Esophagus muscularis mucosa (tissue), 4 donors: Measurements from ENCODE around the gene BOK. TPM values are rescaled to one million over a fixed set of nuclear protein-coding genes. Genes with fewer than 3 reads are reported as not detected.

ENCODE experiments used
- DNase-seq: peaks from one replicate; pipeline ENCODE4 v3.0.0-alpha.2; 2017; ENCODE audit errors: extremely low spot score
- H3K27ac ChIP-seq, 4 donors: fragments of 200-600 bp; sonication (generic); replicated peaks in 1 of 4; 1 replicate in 3 of 4; 2 replicates in 1 of 4; pipeline ENCODE4 v1.5.1; 2016 to 2019; ENCODE audit warnings: mild to moderate bottlenecking in 1 of 4
- H3K27me3 ChIP-seq, 4 donors: fragments of 200-600 bp; sonication (generic); one replicate each; pipeline versions ENCODE4 v1.5.1 to v1.6.0; 2016 to 2019
- H3K36me3 ChIP-seq, 4 donors: fragments of 200-600 bp; sonication (generic); one replicate each; pipeline ENCODE4 v1.5.1; 2016 to 2019
- H3K4me1 ChIP-seq, 4 donors: fragments of 200-600 bp; sonication (generic); one replicate each; pipeline ENCODE4 v1.5.1; 2016 to 2019
- H3K4me3 ChIP-seq, 4 donors: fragments of 200-600 bp; sonication (generic); 1 replicate in 2 of 4; 2 replicates in 2 of 4; pipeline ENCODE4 v1.5.1; 2016 to 2019; ENCODE audit warnings: mild to moderate bottlenecking in 4 of 4, moderate library complexity in 1 of 4
- H3K9me3 ChIP-seq, 4 donors: fragments of 200-600 bp; sonication (generic); 1 replicate in 3 of 4; 2 replicates in 1 of 4; pipeline ENCODE4 v1.5.1; 2016 to 2019
- EP300 ChIP-seq: sonication (generic); formaldehyde crosslinking; IDR thresholded peaks from one replicate; pipeline ENCODE4 v1.6.1; 2017; ENCODE audit warnings: antibody characterized with exemption
- POLR2A ChIP-seq: fragments of 450-650 bp; IDR thresholded peaks from one replicate; pipeline ENCODE4 v1.6.1; 2017; ENCODE audit warnings: antibody characterized with exemption, moderate library complexity, mild to moderate bottlenecking, low read depth
- POLR2AphosphoS5 ChIP-seq, 2 donors: sonication (generic); formaldehyde crosslinking; IDR thresholded peaks; one replicate each; pipeline ENCODE4 v1.6.1; 2017; ENCODE audit warnings: antibody characterized with exemption in 2 of 2
- WGBS: methylation state at CpG from one replicate; pipeline ENCODE4 v1.1.5; 2018; 5-methylcytosine and 5-hydroxymethylcytosine counted together
- intact Hi-C: fragments of 100-400 bp; cut with DNase I; formaldehyde crosslinking; loops from one replicate; pipeline ENCODE4 v1.15.1; 2023
- total RNA-seq, 4 donors: library from RNA; depleted of rRNA; stranded (reverse); fragments of >200 nt; gene quantifications; one replicate each; pipeline versions ENCODE4 v1.1.0 to v1.2.1, GENCODE V29; 2016
- TF ChIP-seq, protein P1 (sequence below), 3 experiments: fragments of 200-600 bp in 2 of 3; fragments of 450-650 bp in 1 of 3; sonication (generic) in 2 of 3; IDR thresholded peaks; one replicate each; pipeline ENCODE4 v1.5.1; 2017 to 2019; ENCODE audit warnings: antibody characterized with exemption in 3 of 3, mild to moderate bottlenecking in 2 of 3, moderate library complexity in 1 of 3

BOK gene
- total RNA-seq, 4 donors from 2014 or later = 55.8 to 118 (median 73.7) TPM

DNA sequence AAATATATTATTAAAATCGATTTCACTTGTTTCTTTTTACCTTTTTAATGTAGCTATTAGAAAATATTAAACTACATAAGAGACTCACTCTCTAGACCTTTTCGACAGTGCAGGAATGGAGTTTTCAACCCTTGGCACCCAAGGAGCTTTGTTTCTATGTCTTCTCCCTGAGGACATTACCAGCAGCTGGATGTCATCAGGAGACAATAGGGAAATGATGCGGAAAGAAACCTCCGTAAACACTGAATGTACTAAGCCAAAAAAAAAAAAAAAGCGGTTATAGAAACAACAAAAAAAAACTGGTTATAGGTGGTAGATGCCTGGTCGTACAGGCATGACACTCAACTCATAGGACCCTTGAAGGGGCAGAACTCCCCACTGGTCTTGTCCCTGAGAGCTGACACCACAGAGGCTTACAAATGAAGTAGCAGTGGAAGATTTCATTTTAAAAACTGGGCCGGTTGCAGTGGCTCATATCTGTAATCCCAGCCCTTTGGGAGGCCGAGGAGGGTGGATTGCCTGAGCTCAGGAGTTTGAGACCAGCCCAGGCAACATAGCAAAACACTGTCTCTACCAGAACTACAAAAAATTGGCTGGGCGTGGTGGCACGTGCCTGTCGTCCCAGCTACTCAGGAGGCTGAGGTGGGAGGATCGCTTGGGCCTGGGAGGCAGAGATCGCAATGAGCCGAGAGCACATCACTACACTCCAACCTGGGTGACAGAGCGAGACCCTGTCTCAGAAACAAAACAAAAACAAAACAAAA lies 54.7 kb downstream of the BOK start:
- intact Hi-C loops = loop anchor here (5.0 kb wide), 1 partner anchor 106 kb away; the partner anchor contains the start of gene STK25
- Histone ChIP-seq H3K27me3 (no peaks in the 10 kb centered on the region), H3K36me3 (peaks cover 0 to 6% (median 0%) of the 10 kb centered on the region in 4 donors), H3K27ac (peak overlapping the region; percentile 36 to 66 (median 48)), H3K9me3 (no peaks in the 10 kb centered on the region), H3K4me3 (no peak overlapping the region), H3K4me1 (peaks cover 21 to 61% (median 41%) of the 10 kb centered on the region in 4 donors)
- 74% methylated on average over 15 of the region's 15 CpGs for WGBS
- TF ChIP-seq, protein P1, sequence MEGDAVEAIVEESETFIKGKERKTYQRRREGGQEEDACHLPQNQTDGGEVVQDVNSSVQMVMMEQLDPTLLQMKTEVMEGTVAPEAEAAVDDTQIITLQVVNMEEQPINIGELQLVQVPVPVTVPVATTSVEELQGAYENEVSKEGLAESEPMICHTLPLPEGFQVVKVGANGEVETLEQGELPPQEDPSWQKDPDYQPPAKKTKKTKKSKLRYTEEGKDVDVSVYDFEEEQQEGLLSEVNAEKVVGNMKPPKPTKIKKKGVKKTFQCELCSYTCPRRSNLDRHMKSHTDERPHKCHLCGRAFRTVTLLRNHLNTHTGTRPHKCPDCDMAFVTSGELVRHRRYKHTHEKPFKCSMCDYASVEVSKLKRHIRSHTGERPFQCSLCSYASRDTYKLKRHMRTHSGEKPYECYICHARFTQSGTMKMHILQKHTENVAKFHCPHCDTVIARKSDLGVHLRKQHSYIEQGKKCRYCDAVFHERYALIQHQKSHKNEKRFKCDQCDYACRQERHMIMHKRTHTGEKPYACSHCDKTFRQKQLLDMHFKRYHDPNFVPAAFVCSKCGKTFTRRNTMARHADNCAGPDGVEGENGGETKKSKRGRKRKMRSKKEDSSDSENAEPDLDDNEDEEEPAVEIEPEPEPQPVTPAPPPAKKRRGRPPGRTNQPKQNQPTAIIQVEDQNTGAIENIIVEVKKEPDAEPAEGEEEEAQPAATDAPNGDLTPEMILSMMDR (IDR thresholded peaks at IDR 0.05) = no peak
- TF ChIP-seq POLR2A (no peak), POLR2AphosphoS5 (IDR thresholded peaks at IDR 0.05) (no peak), EP300 (no peak)
- no peak for DNase-seq

DNA sequence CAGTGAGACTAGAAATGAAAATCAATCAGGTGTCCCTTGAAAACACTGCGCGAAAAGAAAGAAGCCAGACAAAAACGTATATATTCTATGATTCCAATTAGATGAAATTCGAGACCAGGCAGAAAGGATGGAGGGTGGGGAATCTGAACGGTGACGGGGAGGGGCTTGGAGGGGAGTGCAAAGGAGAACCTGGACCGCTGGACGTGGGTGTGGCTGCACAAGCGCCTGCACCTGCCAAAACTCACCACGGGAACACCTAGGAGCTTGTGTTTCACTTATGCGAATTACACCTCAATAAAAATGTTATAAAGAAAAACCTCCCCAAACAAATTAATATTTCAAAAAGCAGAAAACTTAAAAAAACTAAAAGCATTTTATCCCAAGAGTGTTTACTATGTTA lies 56.5 kb downstream of the BOK start:
- DNase-seq = no peak
- Histone ChIP-seq H3K27ac (no peak overlapping the region), H3K4me1 (peaks cover 18 to 45% (median 32%) of the 10 kb centered on the region in 4 donors), H3K36me3 (peaks cover 0 to 16% (median 3%) of the 10 kb centered on the region in 4 donors), H3K27me3 (no peaks in the 10 kb centered on the region), H3K9me3 (no peaks in the 10 kb centered on the region), H3K4me3 (no peak overlapping the region)
- intact Hi-C loops = no loop called here
- TF ChIP-seq, protein P1 (IDR thresholded peaks at IDR 0.05) = no peak
- no peak for TF ChIP-seq POLR2A
- TF ChIP-seq EP300 = no peak
- no peak for TF ChIP-seq POLR2AphosphoS5 (IDR thresholded peaks at IDR 0.05)
- WGBS = 87% methylated on average over 11 of the region's 11 CpGs

- peaks cover 0 to 16% (median 3%) of the 10 kb centered on the region in 4 donors for H3K36me3 ChIP-seq
Observed at GRCh38 chr2:241615522-241616052, 57.0 kb downstream of the BOK start.

GRCh38 chr2:241616168-241617125 lies 57.9 kb downstream of the BOK start:
- intact Hi-C loops = no loop called here
- 90% methylated on average over 30 of the region's 30 CpGs for WGBS
- H3K9me3 ChIP-seq = no peaks in the 10 kb centered on the region
- H3K36me3 ChIP-seq = peaks cover 0 to 16% (median 3%) of the 10 kb centered on the region in 4 donors
- peak overlapping the region in 1 of 4 donors; percentile 20 for H3K4me3 ChIP-seq
- peaks cover 8 to 31% (median 26%) of the 10 kb centered on the region in 4 donors for H3K4me1 ChIP-seq
- no peak overlapping the region for H3K27ac ChIP-seq
- TF ChIP-seq, protein P1 (IDR thresholded peaks at IDR 0.05) = no peak
- DNase-seq = no peak
- no peaks in the 10 kb centered on the region for H3K27me3 ChIP-seq

More at GRCh38 chr2:241615522-241616052, 57.0 kb downstream of the BOK start:
- Histone ChIP-seq H3K4me1 (peaks cover 13 to 40% (median 30%) of the 10 kb centered on the region in 4 donors), H3K9me3 (no peaks in the 10 kb centered on the region), H3K4me3 (no peak overlapping the region), H3K27me3 (no peaks in the 10 kb centered on the region), H3K27ac (no peak overlapping the region)
- no peak for TF ChIP-seq POLR2A
- no peak for TF ChIP-seq EP300
- TF ChIP-seq, protein P1 (IDR thresholded peaks at IDR 0.05) = no peak
- TF ChIP-seq POLR2AphosphoS5 (IDR thresholded peaks at IDR 0.05) = no peak
- intact Hi-C loops = no loop called here
- DNase-seq = no peak
- WGBS = 97% methylated on average over 16 of the region's 16 CpGs
